ENCODE data around the gene GAB3.
A peak's percentile ranks its signal among the peaks of the same experiment; 100 is the strongest.

The GAB3 gene

GRCh38 chrX:154776753-154777152 is 25.9 kb upstream of the GAB3 start:
- TF ChIP-seq GABPA (IDR thresholded peaks at IDR 0.05; ENCODE audit: low read depth) (no peak), CTCF (IDR thresholded peaks at IDR 0.05; ENCODE audit: insufficient read depth, low read length) (no peak), POLR2AphosphoS5 (IDR thresholded peaks at IDR 0.05; ENCODE audit: low read depth) (no peak), SPI1 (IDR thresholded peaks at IDR 0.05; ENCODE audit: borderline replicate concordance, low read depth) (no peak)
- TF ChIP-seq, protein P1, sequence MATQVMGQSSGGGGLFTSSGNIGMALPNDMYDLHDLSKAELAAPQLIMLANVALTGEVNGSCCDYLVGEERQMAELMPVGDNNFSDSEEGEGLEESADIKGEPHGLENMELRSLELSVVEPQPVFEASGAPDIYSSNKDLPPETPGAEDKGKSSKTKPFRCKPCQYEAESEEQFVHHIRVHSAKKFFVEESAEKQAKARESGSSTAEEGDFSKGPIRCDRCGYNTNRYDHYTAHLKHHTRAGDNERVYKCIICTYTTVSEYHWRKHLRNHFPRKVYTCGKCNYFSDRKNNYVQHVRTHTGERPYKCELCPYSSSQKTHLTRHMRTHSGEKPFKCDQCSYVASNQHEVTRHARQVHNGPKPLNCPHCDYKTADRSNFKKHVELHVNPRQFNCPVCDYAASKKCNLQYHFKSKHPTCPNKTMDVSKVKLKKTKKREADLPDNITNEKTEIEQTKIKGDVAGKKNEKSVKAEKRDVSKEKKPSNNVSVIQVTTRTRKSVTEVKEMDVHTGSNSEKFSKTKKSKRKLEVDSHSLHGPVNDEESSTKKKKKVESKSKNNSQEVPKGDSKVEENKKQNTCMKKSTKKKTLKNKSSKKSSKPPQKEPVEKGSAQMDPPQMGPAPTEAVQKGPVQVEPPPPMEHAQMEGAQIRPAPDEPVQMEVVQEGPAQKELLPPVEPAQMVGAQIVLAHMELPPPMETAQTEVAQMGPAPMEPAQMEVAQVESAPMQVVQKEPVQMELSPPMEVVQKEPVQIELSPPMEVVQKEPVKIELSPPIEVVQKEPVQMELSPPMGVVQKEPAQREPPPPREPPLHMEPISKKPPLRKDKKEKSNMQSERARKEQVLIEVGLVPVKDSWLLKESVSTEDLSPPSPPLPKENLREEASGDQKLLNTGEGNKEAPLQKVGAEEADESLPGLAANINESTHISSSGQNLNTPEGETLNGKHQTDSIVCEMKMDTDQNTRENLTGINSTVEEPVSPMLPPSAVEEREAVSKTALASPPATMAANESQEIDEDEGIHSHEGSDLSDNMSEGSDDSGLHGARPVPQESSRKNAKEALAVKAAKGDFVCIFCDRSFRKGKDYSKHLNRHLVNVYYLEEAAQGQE (IDR thresholded peaks at IDR 0.05; ENCODE audit: insufficient replicate concordance, low read depth): no peak
- Histone ChIP-seq H3K27ac (replicated peaks) (no peak overlapping the region), H3K27me3 (ENCODE audit: insufficient read depth, poor library complexity, severe bottlenecking) (no peaks in the 10 kb centered on the region), H3K4me3 (replicated peaks; ENCODE audit: insufficient read depth, low read length) (no peak overlapping the region)
- no peak for DNase-seq (ENCODE audit: low read depth in 1 of 2, low spot score in 1 of 2)

DNA sequence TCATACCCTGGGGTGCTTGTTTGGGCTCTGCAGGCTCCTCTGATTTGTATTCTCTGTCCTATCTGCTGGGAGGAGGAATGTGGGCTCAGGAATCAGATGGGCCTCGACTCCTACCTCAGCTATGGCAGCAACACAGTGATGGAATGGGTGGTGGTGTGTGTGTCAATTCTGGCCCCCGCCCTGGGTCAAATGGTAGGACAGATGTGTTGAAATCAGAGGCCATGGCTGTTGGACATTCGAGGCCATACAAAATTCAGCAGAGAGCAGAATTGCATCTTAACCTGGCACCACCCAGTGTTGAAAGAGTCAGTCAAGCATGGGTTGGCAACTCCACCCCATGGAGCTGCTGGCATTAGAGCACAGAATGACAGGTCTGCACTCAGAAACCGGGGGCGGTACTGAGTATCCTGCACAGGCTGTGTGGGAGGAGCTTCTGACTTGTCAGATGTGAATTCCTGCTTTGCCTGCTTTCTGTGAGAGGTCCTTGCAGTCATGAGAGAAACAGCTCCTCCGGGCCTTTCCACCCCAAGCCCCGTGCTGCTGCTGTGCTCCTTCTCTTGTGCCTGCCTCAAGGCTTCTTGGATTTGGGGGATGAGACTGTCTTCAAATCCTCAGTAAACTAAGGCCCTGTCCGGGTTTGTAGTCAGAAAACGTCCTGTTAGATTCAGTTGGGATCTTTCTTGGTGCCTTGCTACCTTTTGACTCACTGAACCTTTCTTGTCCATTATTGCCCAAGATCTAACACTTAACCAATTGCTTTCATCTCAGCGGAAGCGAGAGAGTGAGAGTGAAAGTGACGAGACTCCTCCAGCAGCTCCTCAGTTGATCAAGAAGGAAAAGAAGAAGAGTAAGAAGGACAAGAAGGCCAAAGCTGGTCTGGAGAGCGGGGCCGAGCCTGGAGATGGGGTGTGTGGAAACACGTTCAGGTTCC is 24.8 kb upstream of the GAB3 start:
- Histone ChIP-seq H3K27me3 (ENCODE audit: insufficient read depth, poor library complexity, severe bottlenecking) (no peaks in the 10 kb centered on the region), H3K27ac (replicated peaks) (no peak overlapping the region), H3K4me3 (replicated peaks; ENCODE audit: insufficient read depth, low read length) (no peak overlapping the region)
- peak in 1 of 2 experiments; percentile 26 for DNase-seq (ENCODE audit: low read depth in 1 of 2, low spot score in 1 of 2)
- TF ChIP-seq CTCF (IDR thresholded peaks at IDR 0.05; ENCODE audit: insufficient read depth, low read length) (no peak), POLR2AphosphoS5 (IDR thresholded peaks at IDR 0.05; ENCODE audit: low read depth) (0 out of 2 replicates have a peak, but pooled peaks have one; percentile 4), SPI1 (IDR thresholded peaks at IDR 0.05; ENCODE audit: borderline replicate concordance, low read depth) (no peak), GABPA (IDR thresholded peaks at IDR 0.05; ENCODE audit: low read depth) (no peak)
- TF ChIP-seq, protein P1 (IDR thresholded peaks at IDR 0.05; ENCODE audit: insufficient replicate concordance, low read depth): no peak

GRCh38 chrX:154774622-154775021 is 23.7 kb upstream of the GAB3 start:
- Histone ChIP-seq H3K4me3 (replicated peaks; ENCODE audit: insufficient read depth, low read length) (no peak overlapping the region), H3K27ac (replicated peaks) (no peak overlapping the region), H3K27me3 (ENCODE audit: insufficient read depth, poor library complexity, severe bottlenecking) (no peaks in the 10 kb centered on the region)
- DNase-seq (ENCODE audit: low read depth in 1 of 2, low spot score in 1 of 2): no peak
- TF ChIP-seq POLR2AphosphoS5 (IDR thresholded peaks at IDR 0.05; ENCODE audit: low read depth): no peak
- no peak for TF ChIP-seq SPI1 (IDR thresholded peaks at IDR 0.05; ENCODE audit: borderline replicate concordance, low read depth)
- TF ChIP-seq, protein P1 (IDR thresholded peaks at IDR 0.05; ENCODE audit: insufficient replicate concordance, low read depth): no peak
- no peak for TF ChIP-seq CTCF (IDR thresholded peaks at IDR 0.05; ENCODE audit: insufficient read depth, low read length)
- TF ChIP-seq GABPA (IDR thresholded peaks at IDR 0.05; ENCODE audit: low read depth): no peak
